MCF 10A (cell line): ENCODE data around the gene NBL1. TPM values are rescaled to one million over a fixed set of nuclear protein-coding genes. Genes with fewer than 3 reads are reported as not detected.

Experiments used
- BruUV-seq: library from RNA; stranded (reverse); fragments of 400-500 nt; replicated peaks from 2 replicates; lab custom pipeline; 2021; lab: Mats Ljungman, UMichigan
- CTCF ChIA-PET: fragments of 300-600 bp; sonication (Branson Sonifier 250); formaldehyde crosslinking; extraction: SDS; loops from one replicate; lab custom pipeline; 2021; ENCODE audit warnings: antibody characterized with exemption, inconsistent platforms; lab: Yijun Ruan, JAX
- POLR2A ChIA-PET: fragments of 300-600, 350-650 bp; sonication (Branson Sonifier 250); formaldehyde crosslinking; extraction: SDS; loops from one replicate; lab custom pipeline; 2020; ENCODE audit warnings: antibody characterized with exemption, inconsistent platforms; lab: Yijun Ruan, JAX
- DNase-seq: peaks from one replicate; pipeline ENCODE4 v3.0.0-alpha.2; 2018; ENCODE audit not compliant: unreplicated experiment
- H3K27ac Mint-ChIP-seq: one replicate; pipeline ENCODE4 v1.8.0; 2022; ENCODE audit warnings: mild to moderate bottlenecking, low read depth, mixed read lengths; ENCODE audit not compliant: unreplicated experiment
- H3K27me3 Mint-ChIP-seq: one replicate; pipeline ENCODE4 v1.8.0; 2022; ENCODE audit warnings: mixed read lengths; ENCODE audit not compliant: insufficient read depth, unreplicated experiment
- H3K36me3 Mint-ChIP-seq: one replicate; pipeline ENCODE4 v1.8.0; 2022; ENCODE audit warnings: mild to moderate bottlenecking, moderate library complexity, mixed read lengths; ENCODE audit not compliant: insufficient read depth, unreplicated experiment
- H3K4me1 Mint-ChIP-seq: one replicate; pipeline ENCODE4 v1.8.0; 2022; ENCODE audit warnings: mixed read lengths; ENCODE audit not compliant: insufficient read depth, unreplicated experiment
- H3K4me3 Mint-ChIP-seq: one replicate; pipeline ENCODE4 v1.8.0; 2022; ENCODE audit warnings: mild to moderate bottlenecking, moderate library complexity, mixed read lengths; ENCODE audit not compliant: unreplicated experiment
- H3K9me3 Mint-ChIP-seq: one replicate; pipeline ENCODE4 v1.8.0; 2022; ENCODE audit warnings: mixed read lengths; ENCODE audit not compliant: unreplicated experiment
- intact Hi-C: fragments of 100-400 bp; cut with micrococcal nuclease; formaldehyde crosslinking; loops from 2 replicates; pipeline ENCODE4 v1.14.1; 2022
- total RNA-seq: library from RNA; stranded (reverse); gene quantifications from 2 replicates; pipeline ENCODE4 v1.2.3, GENCODE V29; 2022
- TF ChIP-seq, protein P1 (sequence below): fragments of 200-600 bp; IDR thresholded peaks from one replicate; pipeline ENCODE4 v1.8.0; 2022; ENCODE audit warnings: antibody characterized with exemption, mild to moderate bottlenecking; ENCODE audit not compliant: unreplicated experiment

Gene NBL1
- total RNA-seq, 1 experiment from 2014 or later = 70.4 TPM

GRCh38 chr1:19613171-19613703, 30.9 kb upstream of the NBL1 start:
- no peak overlapping the region for H3K4me3 Mint-ChIP-seq
- BruUV-seq = no TSS peak
- DNase-seq = no peak
- POLR2A ChIA-PET = interaction anchor here (1.4 to 1.5 kb wide), 3 partner anchors 15 to 27 kb away, joined by 5 to 9 read pairs (median 6); no protein-coding TSS in a partner anchor
- H3K4me1 Mint-ChIP-seq = peaks cover 33% of the 10 kb centered on the region
- H3K27me3 Mint-ChIP-seq = no peaks in the 10 kb centered on the region
- no peaks in the 10 kb centered on the region for H3K9me3 Mint-ChIP-seq
- TF ChIP-seq, protein P1, sequence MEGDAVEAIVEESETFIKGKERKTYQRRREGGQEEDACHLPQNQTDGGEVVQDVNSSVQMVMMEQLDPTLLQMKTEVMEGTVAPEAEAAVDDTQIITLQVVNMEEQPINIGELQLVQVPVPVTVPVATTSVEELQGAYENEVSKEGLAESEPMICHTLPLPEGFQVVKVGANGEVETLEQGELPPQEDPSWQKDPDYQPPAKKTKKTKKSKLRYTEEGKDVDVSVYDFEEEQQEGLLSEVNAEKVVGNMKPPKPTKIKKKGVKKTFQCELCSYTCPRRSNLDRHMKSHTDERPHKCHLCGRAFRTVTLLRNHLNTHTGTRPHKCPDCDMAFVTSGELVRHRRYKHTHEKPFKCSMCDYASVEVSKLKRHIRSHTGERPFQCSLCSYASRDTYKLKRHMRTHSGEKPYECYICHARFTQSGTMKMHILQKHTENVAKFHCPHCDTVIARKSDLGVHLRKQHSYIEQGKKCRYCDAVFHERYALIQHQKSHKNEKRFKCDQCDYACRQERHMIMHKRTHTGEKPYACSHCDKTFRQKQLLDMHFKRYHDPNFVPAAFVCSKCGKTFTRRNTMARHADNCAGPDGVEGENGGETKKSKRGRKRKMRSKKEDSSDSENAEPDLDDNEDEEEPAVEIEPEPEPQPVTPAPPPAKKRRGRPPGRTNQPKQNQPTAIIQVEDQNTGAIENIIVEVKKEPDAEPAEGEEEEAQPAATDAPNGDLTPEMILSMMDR = no peak
- intact Hi-C loops = no loop called here
- H3K36me3 Mint-ChIP-seq = peaks cover 37% of the 10 kb centered on the region
- peak overlapping the region; percentile 7 for H3K27ac Mint-ChIP-seq
- CTCF ChIA-PET = interaction anchor here (0.6 to 1.1 kb wide), 3 partner anchors 25 to 40 kb away, joined by 3 to 4 read pairs (median 3); no protein-coding TSS in a partner anchor

DNA sequence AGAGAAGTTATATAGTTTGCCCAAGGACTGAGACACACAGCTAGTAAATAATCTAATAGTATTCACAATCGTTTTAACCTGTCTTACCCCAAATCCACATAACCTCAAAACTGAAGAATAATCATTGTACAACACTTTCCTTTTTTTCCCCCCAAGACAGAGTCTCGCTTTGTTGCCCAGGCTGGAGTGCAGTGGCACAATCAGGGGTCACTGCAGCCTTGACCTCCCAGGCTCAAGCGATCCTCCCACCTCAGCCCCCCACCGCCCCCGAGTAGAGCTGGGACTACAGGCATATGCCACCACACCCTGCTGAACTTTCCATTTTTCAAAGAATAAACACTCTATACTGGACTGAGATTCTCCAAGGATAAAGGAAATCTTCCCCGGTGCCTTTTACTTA, 28.7 kb upstream of the NBL1 start:
- BruUV-seq = no TSS peak
- H3K9me3 Mint-ChIP-seq = no peaks in the 10 kb centered on the region
- ChIA-PET CTCF (interaction anchor here (0.6 kb wide), 1 partner anchor 1238 kb away, joined by 3 read pairs; no protein-coding TSS in a partner anchor), POLR2A (interaction anchor here (0.7 to 1.8 kb wide), 3 partner anchors 9 to 17 kb away, joined by 4 to 6 read pairs (median 5); no protein-coding TSS in a partner anchor)
- TF ChIP-seq, protein P1 = no peak
- peaks cover 43% of the 10 kb centered on the region for H3K4me1 Mint-ChIP-seq
- H3K27ac Mint-ChIP-seq = peak overlapping the region; percentile 65
- intact Hi-C loops = no loop called here
- DNase-seq = no peak
- H3K27me3 Mint-ChIP-seq = no peaks in the 10 kb centered on the region
- H3K4me3 Mint-ChIP-seq = no peak overlapping the region
- H3K36me3 Mint-ChIP-seq = peaks cover 35% of the 10 kb centered on the region

GRCh38 chr1:19616489-19616888, 27.6 kb upstream of the NBL1 start:
- POLR2A ChIA-PET = interaction anchor here (1.6 to 3.3 kb wide), 4 partner anchors 10 to 27 kb away, joined by 4 to 18 read pairs (median 8); a partner anchor contains a TSS
- intact Hi-C loops = no loop called here
- H3K4me3 Mint-ChIP-seq = no peak overlapping the region
- no peaks in the 10 kb centered on the region for H3K27me3 Mint-ChIP-seq
- H3K27ac Mint-ChIP-seq = peak overlapping the region; percentile 75
- CTCF ChIA-PET = interaction anchor here (1.1 kb wide), 1 partner anchor 38 kb away, joined by 3 read pairs; no protein-coding TSS in a partner anchor
- peaks cover 35% of the 10 kb centered on the region for H3K36me3 Mint-ChIP-seq
- no peaks in the 10 kb centered on the region for H3K9me3 Mint-ChIP-seq
- H3K4me1 Mint-ChIP-seq = peaks cover 53% of the 10 kb centered on the region
- TF ChIP-seq, protein P1 = no peak
- BruUV-seq = no TSS peak
- peak; percentile 42 for DNase-seq

DNA sequence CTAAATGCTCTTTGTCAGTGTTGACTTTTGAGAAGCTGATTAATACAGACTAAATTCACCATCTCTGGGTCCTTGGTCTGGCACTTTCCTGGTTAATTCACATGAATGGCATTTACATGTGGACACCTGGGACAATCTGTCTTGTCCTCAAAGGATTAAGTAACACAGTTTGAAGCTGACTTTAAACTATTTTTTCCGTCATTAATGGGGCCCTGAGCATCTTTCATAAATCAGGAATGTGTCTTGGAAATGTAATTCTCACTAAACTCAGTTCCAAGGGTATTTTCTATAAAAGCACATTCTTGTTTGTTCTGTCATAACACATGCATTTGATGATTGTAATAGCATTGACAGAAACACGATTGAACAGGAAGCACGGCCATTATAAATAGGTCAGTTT, 26.7 kb upstream of the NBL1 start:
- TF ChIP-seq, protein P1 = no peak
- H3K4me3 Mint-ChIP-seq = no peak overlapping the region
- H3K36me3 Mint-ChIP-seq = peaks cover 35% of the 10 kb centered on the region
- no peaks in the 10 kb centered on the region for H3K27me3 Mint-ChIP-seq
- ChIA-PET CTCF (interaction anchor here (0.6 to 2.4 kb wide), 3 partner anchors 13 to 37 kb away, joined by 3 to 7 read pairs (median 3); no protein-coding TSS in a partner anchor), POLR2A (interaction anchor here (0.9 to 3.3 kb wide), 4 partner anchors 17 to 29 kb away, joined by 3 to 18 read pairs (median 12); a partner anchor contains a TSS)
- BruUV-seq = no TSS peak
- H3K4me1 Mint-ChIP-seq = peaks cover 62% of the 10 kb centered on the region
- DNase-seq = no peak
- no peaks in the 10 kb centered on the region for H3K9me3 Mint-ChIP-seq
- peak overlapping the region; percentile 75 for H3K27ac Mint-ChIP-seq
- intact Hi-C loops = no loop called here
